Common myeloid progenitor, CD34-positive (primary cell): ENCODE measurements around the gene RFPL2.
"Not testable (repeated sequence)": the region's sequence is repeated elsewhere in the genome, so short reads cannot be mapped to it uniquely, and the experiment has no call there.

Source experiments
- CTCF ChIA-PET: fragments of 350-600 bp; sonication (Branson Sonifier 250); formaldehyde crosslinking; loops from one replicate; lab custom pipeline; 2021; ENCODE audit warnings: antibody characterized with exemption; lab: Charles Lee
- POLR2A ChIA-PET: fragments of 350-600 bp; sonication (Branson Sonifier 250); formaldehyde crosslinking; loops from one replicate; lab custom pipeline; 2021; ENCODE audit warnings: antibody characterized with exemption; lab: Charles Lee
- DNase-seq, 3 donors: peaks; one replicate each; pipeline versions ENCODE4 v3.0.0 to v3.0.0-alpha.2; 2013
- H3K27ac ChIP-seq, 2 experiments: 1 replicate in 1 of 2; 2 replicates in 1 of 2; pipeline ENCODE4 v1.7.0; 2013; ENCODE audit warnings: inconsistent platforms in 2 of 2, low read length in 2 of 2, mild to moderate bottlenecking in 2 of 2, low read depth in 1 of 2, moderate library complexity in 1 of 2; ENCODE audit not compliant: severe bottlenecking in 2 of 2, insufficient read depth in 1 of 2, poor library complexity in 1 of 2
- H3K27me3 ChIP-seq, 5 experiments: replicated peaks in 2 of 5; 1 replicate in 3 of 5; 2 replicates in 2 of 5; pipeline versions ENCODE4 v1.6.1 to v1.7.0; 2013; ENCODE audit warnings: low read length in 4 of 5, mild to moderate bottlenecking in 2 of 5, moderate library complexity in 2 of 5, inconsistent platforms in 1 of 5; ENCODE audit not compliant: insufficient read depth in 5 of 5, control insufficient read depth in 4 of 5
- H3K36me3 ChIP-seq, 4 experiments: 1 replicate in 2 of 4; 2 replicates in 2 of 4; pipeline versions ENCODE4 v1.6.1 to v1.7.0; 2013; ENCODE audit warnings: low read length in 3 of 4, control low read depth in 1 of 4, mild to moderate bottlenecking in 1 of 4; ENCODE audit not compliant: control insufficient read depth in 4 of 4, insufficient read depth in 4 of 4
- H3K4me1 ChIP-seq, 4 experiments: 1 replicate in 3 of 4; 2 replicates in 1 of 4; pipeline versions ENCODE4 v1.6.1 to v1.7.1; 2013; ENCODE audit warnings: low read length in 3 of 4, mild to moderate bottlenecking in 3 of 4, control low read depth in 1 of 4, inconsistent platforms in 1 of 4, moderate library complexity in 1 of 4; ENCODE audit not compliant: control insufficient read depth in 4 of 4, insufficient read depth in 4 of 4; ENCODE audit errors: control extremely low read depth in 1 of 4
- H3K4me3 ChIP-seq, 7 experiments: 1 replicate in 4 of 7; 2 replicates in 3 of 7; pipeline versions ENCODE4 v1.5.1 to v1.7.0; 2013; ENCODE audit warnings: mild to moderate bottlenecking in 7 of 7, low read length in 6 of 7, moderate library complexity in 6 of 7, inconsistent platforms in 2 of 7, low read depth in 2 of 7, control low read depth in 1 of 7; ENCODE audit not compliant: insufficient read depth in 4 of 7, control insufficient read depth in 1 of 7; ENCODE audit errors: extremely low read depth in 1 of 7
- H3K9me3 ChIP-seq, 5 experiments: 1 replicate in 4 of 5; 2 replicates in 1 of 5; pipeline versions ENCODE4 v1.6.1 to v1.7.1; 2013; ENCODE audit warnings: low read length in 4 of 5, mild to moderate bottlenecking in 2 of 5, inconsistent platforms in 1 of 5, low read depth in 1 of 5, moderate library complexity in 1 of 5; ENCODE audit not compliant: control insufficient read depth in 4 of 5, insufficient read depth in 2 of 5; ENCODE audit errors: control extremely low read depth in 1 of 5
- WGBS: methylation state at CpG from one replicate; pipeline ENCODE4 v1.1.5; 2013; ENCODE audit not compliant: insufficient coverage; 5-methylcytosine and 5-hydroxymethylcytosine counted together

Gene RFPL2

GRCh38 chr22:32165681-32166080 is 39.2 kb downstream of the RFPL2 start:
- CTCF ChIA-PET, result interaction anchor here (1.0 kb wide), 1 partner anchor 36 kb away, joined by 3 read pairs; no protein-coding TSS in a partner anchor
- WGBS, result 95% methylated on average over 6 of the region's 6 CpGs
- peaks cover 0 to 5% (median 0%) of the 10 kb centered on the region in 4 experiments for H3K4me1 ChIP-seq
- H3K27me3 ChIP-seq, result no peaks in the 10 kb centered on the region
- no peaks in the 10 kb centered on the region for H3K9me3 ChIP-seq
- DNase-seq, result no peak
- no peaks in the 10 kb centered on the region for H3K36me3 ChIP-seq
- no peak overlapping the region for H3K27ac ChIP-seq
- H3K4me3 ChIP-seq, result no peak overlapping the region
- POLR2A ChIA-PET, result no interaction called here

GRCh38 chr22:32164075-32164860 is 40.6 kb downstream of the RFPL2 start:
- WGBS, result 89% methylated on average over 5 of the region's 6 CpGs
- peaks cover 0 to 5% (median 0%) of the 10 kb centered on the region in 4 experiments for H3K4me1 ChIP-seq
- POLR2A ChIA-PET, result no interaction called here
- DNase-seq, result peak in 2 of 3 donors; percentile 17 to 34
- no peaks in the 10 kb centered on the region for H3K9me3 ChIP-seq
- no peak overlapping the region for H3K27ac ChIP-seq
- no peaks in the 10 kb centered on the region for H3K36me3 ChIP-seq
- no peaks in the 10 kb centered on the region for H3K27me3 ChIP-seq
- H3K4me3 ChIP-seq, result no peak overlapping the region
- CTCF ChIA-PET, result no interaction called here

GRCh38 chr22:32160411-32160810 is 44.5 kb downstream of the RFPL2 start:
- H3K36me3 ChIP-seq, H3K27ac ChIP-seq, H3K4me3 ChIP-seq, H3K27me3 ChIP-seq, H3K4me1 ChIP-seq, DNase-seq, CTCF ChIA-PET, H3K9me3 ChIP-seq, POLR2A ChIA-PET: not testable (repeated sequence)
- 93% methylated on average over 3 of the region's 5 CpGs for WGBS

- H3K4me3 ChIP-seq, result no peak within 1 kb of the TSS
- no peaks in the 10 kb centered on the region for H3K36me3 ChIP-seq
- DNase-seq, result no peak
- no peak within 1 kb of the TSS for H3K27ac ChIP-seq
- WGBS, result 94% methylated on average over 11 of the region's 12 CpGs
- ChIA-PET CTCF (no interaction called here), POLR2A (no interaction called here)
- no peaks in the 10 kb centered on the region for H3K4me1 ChIP-seq
- no peaks in the 10 kb centered on the region for H3K9me3 ChIP-seq
- no peaks in the 10 kb centered on the region for H3K27me3 ChIP-seq
Measured at GRCh38 chr22:32158712-32159533, 46.0 kb downstream of the RFPL2 start, which contains the start of gene C22orf42. Gene C22orf42, minus strand, starts transcription at chr22:32159303. Its CDS starts 88 bp downstream, at chr22:32159215.

- H3K36me3 ChIP-seq, POLR2A ChIA-PET, CTCF ChIA-PET, H3K9me3 ChIP-seq, H3K27ac ChIP-seq, H3K4me3 ChIP-seq, DNase-seq, H3K27me3 ChIP-seq, H3K4me1 ChIP-seq: not testable (repeated sequence)
- WGBS, result no CpG with 5 or more reads among the region's 5 CpGs
Measured at GRCh38 chr22:32157632-32158031, 47.2 kb downstream of the RFPL2 start.

GRCh38 chr22:32154727-32155126 is 50.1 kb downstream of the RFPL2 start:
- peaks cover 0 to 13% (median 0%) of the 10 kb centered on the region in 4 experiments for H3K4me1 ChIP-seq
- POLR2A ChIA-PET, H3K27me3 ChIP-seq: not testable (repeated sequence)

GRCh38 chr22:32151641-32152040 is 53.2 kb downstream of the RFPL2 start:
- DNase-seq, H3K9me3 ChIP-seq, H3K36me3 ChIP-seq, CTCF ChIA-PET, POLR2A ChIA-PET, H3K27me3 ChIP-seq, H3K4me3 ChIP-seq, H3K27ac ChIP-seq: not testable (repeated sequence)
- 66% methylated on average over 5 of the region's 6 CpGs for WGBS
- peaks cover 0 to 13% (median 0%) of the 10 kb centered on the region in 4 experiments for H3K4me1 ChIP-seq

More at GRCh38 chr22:32154727-32155126, 50.1 kb downstream of the RFPL2 start:
- not testable (repeated sequence) for H3K9me3 ChIP-seq, H3K4me3 ChIP-seq, H3K27ac ChIP-seq, H3K36me3 ChIP-seq, DNase-seq
- 92% methylated on average over 3 of the region's 4 CpGs for WGBS
- CTCF ChIA-PET, result interaction anchor here (0.9 kb wide), 1 partner anchor 47 kb away, joined by 3 read pairs; no protein-coding TSS in a partner anchor
